ENCODE measurements around the gene EDEM1.

GRCh38 chr3:5264093-5264600 lies 76.6 kb downstream of the EDEM1 start:
- TF ChIP-seq, protein P1, sequence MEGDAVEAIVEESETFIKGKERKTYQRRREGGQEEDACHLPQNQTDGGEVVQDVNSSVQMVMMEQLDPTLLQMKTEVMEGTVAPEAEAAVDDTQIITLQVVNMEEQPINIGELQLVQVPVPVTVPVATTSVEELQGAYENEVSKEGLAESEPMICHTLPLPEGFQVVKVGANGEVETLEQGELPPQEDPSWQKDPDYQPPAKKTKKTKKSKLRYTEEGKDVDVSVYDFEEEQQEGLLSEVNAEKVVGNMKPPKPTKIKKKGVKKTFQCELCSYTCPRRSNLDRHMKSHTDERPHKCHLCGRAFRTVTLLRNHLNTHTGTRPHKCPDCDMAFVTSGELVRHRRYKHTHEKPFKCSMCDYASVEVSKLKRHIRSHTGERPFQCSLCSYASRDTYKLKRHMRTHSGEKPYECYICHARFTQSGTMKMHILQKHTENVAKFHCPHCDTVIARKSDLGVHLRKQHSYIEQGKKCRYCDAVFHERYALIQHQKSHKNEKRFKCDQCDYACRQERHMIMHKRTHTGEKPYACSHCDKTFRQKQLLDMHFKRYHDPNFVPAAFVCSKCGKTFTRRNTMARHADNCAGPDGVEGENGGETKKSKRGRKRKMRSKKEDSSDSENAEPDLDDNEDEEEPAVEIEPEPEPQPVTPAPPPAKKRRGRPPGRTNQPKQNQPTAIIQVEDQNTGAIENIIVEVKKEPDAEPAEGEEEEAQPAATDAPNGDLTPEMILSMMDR (conservative IDR thresholded peaks at IDR 0.05): no peak
- TF ChIP-seq ZFX (IDR thresholded peaks at IDR 0.05): no peak
